Measurements from ENCODE around the gene PLCB1.
"Not testable (repeated sequence)": the region's sequence is repeated elsewhere in the genome, so short reads cannot be mapped to it uniquely, and the experiment has no call there.

The PLCB1 gene

GRCh38 chr20:8834851-8835250 is 702.8 kb downstream of the PLCB1 start:
- DNase-seq (ENCODE audit: low read depth) = no peak

GRCh38 chr20:8837396-8837795 is 705.3 kb downstream of the PLCB1 start:
- DNase-seq (ENCODE audit: low read depth) = peak; percentile 17

DNA sequence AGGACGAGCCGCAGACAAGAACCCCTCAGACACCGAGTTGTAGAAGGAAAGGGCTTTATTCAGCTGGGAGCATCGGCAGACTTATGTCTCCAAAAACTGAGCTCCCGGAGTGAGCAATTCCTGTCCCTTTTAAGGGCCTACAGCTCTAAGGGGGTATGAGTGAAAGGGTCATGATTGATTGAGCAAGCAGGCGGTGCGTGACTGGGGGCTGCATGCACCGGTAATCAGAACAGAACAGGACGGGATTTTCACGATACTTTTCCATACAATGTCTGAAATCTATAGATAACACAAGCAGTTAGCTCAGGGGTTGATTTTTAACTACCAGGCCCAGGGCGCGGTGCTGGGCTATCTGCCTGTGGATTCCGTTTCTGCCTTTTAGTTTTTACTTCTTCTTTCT is 710.5 kb downstream of the PLCB1 start:
- no peak for DNase-seq (ENCODE audit: low read depth)

DNA sequence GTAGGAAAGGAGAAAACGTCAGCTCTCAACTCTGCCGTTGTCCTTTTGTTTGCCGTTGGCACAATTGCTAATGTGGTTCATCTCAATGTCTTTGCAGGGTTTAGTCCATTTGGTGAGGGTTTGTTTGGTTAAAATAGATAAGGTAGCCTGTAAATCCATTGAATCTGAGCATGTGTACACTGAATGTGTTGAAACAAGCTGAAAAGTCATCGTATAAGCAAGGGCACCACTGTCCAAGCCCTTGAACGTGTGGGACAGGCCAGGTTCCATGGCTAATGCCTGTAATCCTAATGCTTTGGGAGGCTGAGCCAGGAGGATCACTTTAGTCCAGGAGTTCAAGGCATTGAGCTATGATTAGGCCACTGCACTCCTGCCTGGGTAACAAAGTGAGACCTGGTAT is 712.1 kb downstream of the PLCB1 start:
- DNase-seq (ENCODE audit: low read depth) = no peak

DNA sequence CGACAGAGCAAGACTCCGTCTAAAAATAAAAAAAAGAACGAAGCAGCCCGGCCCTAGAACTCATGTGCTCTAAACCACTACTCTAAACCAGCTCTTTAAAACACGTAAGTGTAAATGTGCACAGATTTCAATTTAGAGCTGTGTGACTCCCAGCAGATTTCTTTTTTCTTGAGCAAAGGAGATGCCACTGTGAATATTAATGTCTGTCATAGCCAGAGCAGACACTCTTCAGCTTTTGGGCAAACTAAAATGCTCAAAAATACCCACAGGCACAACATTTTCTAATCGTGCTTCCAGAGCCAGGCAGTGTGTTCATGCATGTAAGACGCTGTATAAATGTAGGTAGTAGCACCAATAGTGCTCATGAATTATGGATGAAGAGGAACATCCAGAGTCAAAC is 717.9 kb downstream of the PLCB1 start:
- DNase-seq (ENCODE audit: low read depth) = no peak

GRCh38 chr20:8851446-8851845 is 719.4 kb downstream of the PLCB1 start:
- DNase-seq (ENCODE audit: low read depth) = no peak

DNA sequence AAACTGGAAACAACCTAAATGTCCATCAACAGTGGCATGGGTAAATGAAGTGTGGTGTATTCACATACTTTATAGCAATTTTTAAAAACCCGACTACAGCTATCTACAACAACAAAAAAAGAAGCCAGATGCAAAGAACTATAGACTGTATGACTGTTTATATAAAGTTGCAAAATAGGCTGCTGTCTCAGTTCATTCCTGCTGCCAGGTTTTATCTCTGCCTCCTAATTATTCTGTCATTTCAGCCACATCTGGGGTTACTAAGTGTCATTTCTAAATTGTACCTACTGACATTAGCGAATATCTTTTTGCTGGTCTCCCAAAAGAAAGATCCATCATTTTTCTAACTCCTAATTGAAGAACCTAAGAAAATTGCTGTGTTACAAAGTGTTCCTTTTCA is 719.9 kb downstream of the PLCB1 start:
- DNase-seq (ENCODE audit: low read depth) = not testable (repeated sequence)

- DNase-seq (ENCODE audit: low read depth) = not testable (repeated sequence)
Measured at GRCh38 chr20:8853211-8853610, 721.1 kb downstream of the PLCB1 start.

DNA sequence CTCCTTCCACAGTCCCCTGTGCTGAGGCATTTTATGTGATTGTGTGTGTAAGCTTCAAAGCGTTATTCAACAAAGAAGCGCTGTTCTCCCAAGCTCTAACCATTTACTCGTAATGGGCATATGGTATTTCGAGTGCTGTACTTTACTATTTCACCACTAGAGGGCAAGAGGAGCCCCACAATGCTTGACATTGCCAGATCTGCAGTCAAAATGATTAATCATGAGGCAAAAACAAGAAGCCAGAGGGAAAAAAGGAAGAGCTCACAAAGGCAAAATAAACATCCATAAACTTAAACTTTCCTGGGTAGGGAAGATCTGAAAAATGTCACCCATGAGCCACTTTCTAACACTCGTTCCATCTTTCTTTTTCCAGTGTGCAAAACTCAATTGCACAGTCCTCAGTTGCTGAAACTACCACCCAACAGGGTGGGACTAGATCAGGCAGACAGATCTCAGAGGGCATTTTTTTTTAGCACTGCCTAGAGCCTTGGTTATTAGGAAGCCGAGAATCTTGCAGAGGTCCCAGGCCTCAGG is 721.8 kb downstream of the PLCB1 start:
- DNase-seq (ENCODE audit: low read depth) = peak; percentile 63

GRCh38 chr20:8854571-8854970 is 722.5 kb downstream of the PLCB1 start:
- DNase-seq (ENCODE audit: low read depth) = peak; percentile 8

DNA sequence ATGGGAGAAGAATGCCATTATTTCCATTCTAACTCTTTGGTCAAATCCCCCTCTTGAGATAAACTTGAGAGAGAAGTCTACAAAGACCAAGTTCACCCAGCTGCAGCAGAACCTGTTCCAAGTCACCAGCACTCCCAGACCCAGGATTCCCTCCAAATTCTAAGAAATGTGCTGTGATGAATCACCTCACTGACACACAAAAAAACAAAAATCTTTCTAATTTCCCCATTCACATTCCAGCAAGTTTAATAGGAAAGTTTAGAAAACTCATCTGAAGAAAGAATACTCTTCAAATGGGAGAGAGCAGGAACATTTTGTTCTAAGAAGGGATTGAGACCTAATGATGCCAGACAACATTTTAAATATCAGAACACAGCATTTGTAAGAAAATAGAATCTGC is 723.2 kb downstream of the PLCB1 start:
- DNase-seq (ENCODE audit: low read depth) = no peak

- no peak for DNase-seq (ENCODE audit: low read depth)
Measured at GRCh38 chr20:8856668-8857067, 724.6 kb downstream of the PLCB1 start.

DNA sequence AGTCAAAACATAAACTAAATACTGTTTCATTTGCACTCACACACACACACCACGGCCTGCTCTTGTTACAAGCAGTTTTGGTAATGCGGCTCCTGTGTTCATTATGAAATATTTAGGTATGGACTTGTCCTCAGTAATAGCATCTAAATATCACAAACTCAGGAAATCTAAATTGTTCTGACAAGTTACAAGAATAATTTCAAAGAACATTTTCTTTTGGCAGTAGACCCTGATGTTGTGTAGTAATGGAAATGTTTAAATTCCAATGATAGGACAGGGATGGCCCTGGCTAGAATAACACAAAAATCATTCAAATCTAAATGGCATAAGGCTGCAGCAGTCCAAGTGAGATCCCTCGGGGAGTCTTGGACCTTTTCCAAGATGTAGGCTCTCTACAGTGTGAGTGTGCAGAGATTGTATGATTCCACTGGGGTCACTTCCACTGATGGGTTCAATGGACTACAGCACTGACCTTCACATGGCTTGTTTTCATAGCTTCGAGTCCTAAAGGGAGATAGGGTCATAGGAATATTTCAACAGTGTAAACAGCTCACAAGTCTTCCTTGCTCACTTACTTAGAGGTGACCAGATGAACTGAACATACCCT is 726.2 kb downstream of the PLCB1 start:
- no peak for DNase-seq (ENCODE audit: low read depth)

DNA sequence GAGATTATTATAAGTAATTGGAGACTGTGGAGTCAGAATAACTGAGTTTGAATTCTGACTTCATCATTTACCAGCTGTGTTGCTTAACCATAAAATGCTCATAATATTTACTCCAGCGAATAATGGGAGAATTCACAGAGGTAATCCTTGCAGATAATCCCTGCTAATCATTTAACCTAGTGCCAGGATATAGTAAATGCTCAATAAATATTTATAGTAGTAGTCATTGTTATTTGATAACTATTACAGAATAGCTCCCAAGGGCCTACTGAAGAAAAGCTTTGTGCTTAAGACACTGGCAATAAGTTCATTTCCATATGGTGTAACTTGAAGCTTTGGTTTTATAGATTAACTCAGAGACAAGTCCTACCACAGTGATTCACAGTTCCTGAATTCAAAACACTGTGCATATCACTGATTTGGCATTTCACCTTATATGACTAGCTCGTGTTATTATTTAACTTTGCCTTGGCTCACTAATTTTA is 728.0 kb downstream of the PLCB1 start:
- peak; percentile 63 for DNase-seq (ENCODE audit: low read depth)

DNA sequence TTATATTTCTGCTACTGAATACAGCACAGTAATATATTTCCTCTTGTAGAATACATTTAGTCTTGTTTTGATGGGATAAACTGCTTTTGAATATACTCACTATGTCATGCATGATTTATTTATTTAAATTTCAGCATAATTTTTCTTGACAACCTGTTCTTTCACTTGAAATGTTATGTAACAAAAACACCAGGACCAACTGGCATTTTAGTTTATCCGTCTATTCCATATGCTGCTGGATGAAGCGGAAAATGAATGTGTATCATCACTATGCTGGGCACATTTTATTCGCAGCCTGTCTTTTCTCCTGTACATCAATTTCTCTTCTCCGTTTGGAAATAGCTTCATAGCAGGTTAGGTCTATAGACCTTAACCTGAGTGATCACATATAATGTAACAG is 730.0 kb downstream of the PLCB1 start:
- no peak for DNase-seq (ENCODE audit: low read depth)

- DNase-seq (ENCODE audit: low read depth) = no peak
Measured at GRCh38 chr20:8865636-8866035, 733.6 kb downstream of the PLCB1 start.

DNA sequence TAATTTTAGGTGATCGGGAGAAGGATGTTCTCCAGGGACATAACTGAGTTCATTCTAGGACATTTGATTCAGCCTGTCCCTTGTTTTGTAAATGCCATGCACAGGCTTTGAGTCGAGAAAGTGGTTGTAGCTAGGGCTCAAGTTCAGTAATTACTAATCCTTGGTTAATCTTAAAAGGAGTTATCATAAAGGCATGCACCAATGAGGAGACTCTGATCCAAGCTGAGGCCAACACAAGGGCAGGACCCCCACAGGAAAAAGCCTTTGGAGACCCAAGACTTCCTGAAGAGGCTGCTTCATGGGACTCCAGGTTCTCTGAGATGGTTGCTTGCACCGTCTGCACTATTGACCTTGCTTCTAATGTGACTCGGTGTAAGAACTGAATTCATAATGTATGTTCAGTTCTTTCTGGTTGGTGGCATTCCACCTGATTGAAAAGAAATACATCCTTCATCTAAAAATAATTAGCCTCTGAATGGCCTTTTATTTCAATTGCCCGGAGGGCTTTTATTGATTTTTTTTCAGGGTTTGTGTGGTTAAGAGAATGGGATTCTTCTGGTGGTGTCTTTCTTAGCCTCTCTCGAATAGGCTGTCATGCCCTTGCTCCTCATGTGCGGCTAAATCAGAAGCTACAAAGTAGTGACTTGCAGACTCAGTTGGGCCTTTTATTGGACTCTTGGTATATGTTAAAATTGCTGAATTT is 735.1 kb downstream of the PLCB1 start:
- no peak for DNase-seq (ENCODE audit: low read depth)

GRCh38 chr20:8870652-8871051 is 738.6 kb downstream of the PLCB1 start:
- no peak for DNase-seq (ENCODE audit: low read depth)

DNA sequence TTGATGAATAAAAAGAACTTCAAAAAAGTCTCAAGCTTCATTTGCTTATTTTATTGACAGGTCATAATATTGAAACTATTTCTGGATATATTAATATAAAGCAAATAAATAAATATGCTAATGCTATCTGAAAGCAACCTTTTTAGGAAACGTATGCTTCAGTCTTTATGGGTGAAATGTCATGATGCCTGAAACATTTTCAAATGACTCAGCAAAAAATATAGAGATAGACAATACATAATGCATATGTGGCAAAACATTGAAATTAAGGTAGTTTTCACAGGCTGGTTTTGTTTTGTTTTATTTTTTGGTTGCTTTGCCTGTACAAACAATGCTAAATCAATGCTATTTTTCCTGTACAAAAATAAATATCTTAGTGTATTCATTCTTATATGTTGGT is 742.4 kb downstream of the PLCB1 start:
- DNase-seq (ENCODE audit: low read depth) = no peak

GRCh38 chr20:8875586-8875985 is 743.5 kb downstream of the PLCB1 start:
- DNase-seq (ENCODE audit: low read depth) = no peak

DNA sequence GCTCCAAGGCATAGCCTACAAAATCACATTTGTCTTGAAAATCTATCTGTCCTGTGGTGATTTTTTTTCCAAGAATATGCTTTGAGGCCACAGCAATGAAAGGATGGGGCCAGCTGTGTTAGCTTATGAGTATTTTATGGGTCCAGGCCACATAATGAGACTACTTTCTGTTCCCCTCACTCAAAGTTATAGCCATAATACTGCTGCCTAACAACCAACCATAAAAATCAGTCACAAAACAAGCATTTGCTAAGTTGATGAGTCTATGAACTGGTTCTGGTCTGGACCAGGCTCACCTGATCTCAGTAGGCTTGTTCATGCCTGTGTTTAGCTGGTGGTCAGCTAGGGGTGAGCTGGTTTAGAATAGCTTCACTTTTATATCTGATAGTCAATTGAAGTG is 744.3 kb downstream of the PLCB1 start:
- DNase-seq (ENCODE audit: low read depth) = no peak

DNA sequence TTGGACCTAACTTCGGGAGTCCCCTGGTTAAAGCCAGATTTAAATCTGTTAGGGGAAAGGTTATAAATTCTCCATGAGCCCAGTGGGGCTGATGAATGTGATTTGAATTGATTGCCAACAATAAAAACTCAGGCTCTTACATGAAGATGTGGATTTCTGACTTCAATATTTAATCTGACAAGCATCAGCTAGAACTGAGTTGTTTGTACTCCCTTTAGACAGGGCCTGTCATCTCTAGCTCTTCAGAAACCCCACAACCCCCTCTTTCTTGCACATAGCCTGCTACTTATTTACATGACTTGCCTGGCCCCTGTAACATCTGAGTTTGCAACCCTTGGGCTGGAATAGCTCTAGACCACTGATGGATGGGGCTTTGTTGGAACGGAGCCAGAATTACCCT is 745.2 kb downstream of the PLCB1 start:
- DNase-seq (ENCODE audit: low read depth) = no peak

DNA sequence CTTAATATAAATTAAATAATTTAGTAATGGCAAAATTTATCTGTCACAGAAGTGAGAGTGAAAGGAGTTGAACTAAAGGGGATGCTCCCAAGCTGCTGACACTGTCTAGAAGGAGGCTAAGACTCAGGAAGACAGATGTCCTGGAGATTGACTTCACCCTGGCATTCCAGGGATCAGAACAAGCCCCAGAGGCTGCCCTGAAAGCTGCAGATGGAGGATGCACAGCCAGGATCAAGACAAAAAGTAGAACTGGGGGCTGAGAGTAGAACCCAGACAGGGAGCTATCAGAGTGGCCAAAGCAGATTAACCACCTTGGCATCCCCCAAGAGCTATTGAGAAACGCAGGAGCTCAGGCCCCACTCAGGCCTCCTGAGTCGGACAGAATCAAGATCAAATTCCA is 747.6 kb downstream of the PLCB1 start:
- DNase-seq (ENCODE audit: low read depth) = no peak

All from amniotic epithelial cell (primary cell).